NCI-H2196 treated with DMSO at 0.1 percent for 48 hours (cell line): ENCODE data around the gene ID4.

ENCODE experiments used
- DNase-seq: peaks from one replicate; lab custom pipeline; 2025; ENCODE audit not compliant: unreplicated experiment; lab: John Stamatoyannopoulos, UW

ID4 gene

DNA sequence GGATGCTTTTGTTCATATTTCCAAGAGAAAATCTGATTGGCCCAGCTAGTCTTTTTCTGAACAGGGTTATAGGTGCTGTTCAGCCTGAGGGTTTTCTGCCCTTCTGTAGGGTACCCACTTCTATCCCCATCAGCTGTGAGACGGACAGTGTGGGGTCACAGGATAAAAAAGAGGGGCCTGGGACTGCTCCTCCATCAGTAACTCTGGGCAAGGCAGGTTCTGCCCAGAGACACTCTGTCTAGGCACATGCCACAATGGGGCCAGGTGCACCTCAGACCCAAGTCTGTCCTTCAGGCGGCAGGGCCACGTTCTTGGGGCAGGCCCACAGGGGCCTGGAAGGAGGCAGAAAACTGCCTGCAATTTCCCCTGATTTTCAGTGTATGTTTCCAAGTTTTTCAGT lies 20.0 kb downstream of the ID4 start:
- no peak for DNase-seq

DNA sequence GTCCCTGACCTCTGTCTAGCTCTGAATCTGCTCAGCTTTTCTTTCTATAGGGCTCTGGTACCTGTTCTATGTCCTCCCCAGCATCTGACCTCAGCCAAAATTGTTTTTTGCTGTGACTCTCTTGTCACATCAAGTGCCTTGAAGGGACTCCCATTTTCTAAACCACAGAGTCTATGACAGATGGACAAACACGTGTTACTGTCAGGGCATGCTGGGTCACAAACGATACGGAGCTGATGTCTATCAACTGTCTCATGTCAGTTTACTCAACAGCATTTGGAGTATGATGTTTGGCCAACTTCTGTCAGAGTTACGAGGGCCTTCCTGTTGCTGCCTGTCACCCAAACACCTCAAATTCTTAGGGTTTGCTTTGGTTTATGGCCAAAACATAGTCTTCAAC lies 20.5 kb downstream of the ID4 start:
- DNase-seq: no peak

DNA sequence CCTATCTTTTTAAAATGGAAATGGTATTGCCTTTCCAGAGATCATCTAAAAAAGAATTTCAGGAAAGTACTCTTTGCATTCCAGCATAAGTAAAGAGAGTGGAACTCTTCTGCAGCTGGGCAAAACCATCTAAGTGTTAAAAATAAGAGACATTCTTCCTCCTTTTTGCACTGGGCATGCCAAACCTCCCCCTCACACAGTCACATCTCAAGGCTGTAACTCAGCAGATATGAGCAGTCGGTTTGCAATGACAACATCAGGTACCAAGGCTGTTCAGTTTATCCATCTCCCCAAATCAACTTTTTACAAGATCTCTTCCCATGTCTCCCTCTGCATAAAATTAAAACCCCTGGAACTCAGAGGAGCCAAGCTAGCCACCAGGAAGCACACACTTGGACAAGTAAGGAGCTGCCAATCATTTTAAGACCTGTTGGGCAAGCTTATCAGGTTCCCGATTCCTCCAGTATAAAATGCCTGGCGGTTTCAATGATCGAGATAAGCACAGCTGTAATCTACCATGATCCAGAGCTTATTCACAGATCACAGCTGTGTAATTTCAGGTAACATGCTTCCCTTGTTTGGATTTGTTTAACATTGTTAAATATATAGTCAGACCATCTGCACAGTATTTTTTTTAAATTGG lies 23.2 kb downstream of the ID4 start:
- DNase-seq: no peak

DNA sequence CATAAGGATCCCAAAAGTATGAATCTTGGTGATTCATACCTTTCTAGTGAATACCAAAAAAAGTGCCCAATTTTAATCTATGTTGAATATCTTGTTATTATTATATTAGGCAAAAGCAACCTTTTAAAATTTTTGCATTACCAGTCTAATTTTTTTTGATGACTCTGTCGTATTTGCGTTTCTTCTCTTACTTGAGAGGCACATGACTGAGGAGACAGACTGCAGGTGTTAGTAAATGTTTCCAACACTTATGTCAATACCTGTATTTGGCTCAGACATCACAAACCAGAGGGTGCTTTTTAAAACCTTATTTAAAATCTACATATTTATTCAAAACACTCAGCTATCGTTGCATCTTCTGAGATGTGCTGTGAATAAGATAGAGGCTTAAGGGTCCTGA lies 27.1 kb downstream of the ID4 start:
- DNase-seq: no peak

DNA sequence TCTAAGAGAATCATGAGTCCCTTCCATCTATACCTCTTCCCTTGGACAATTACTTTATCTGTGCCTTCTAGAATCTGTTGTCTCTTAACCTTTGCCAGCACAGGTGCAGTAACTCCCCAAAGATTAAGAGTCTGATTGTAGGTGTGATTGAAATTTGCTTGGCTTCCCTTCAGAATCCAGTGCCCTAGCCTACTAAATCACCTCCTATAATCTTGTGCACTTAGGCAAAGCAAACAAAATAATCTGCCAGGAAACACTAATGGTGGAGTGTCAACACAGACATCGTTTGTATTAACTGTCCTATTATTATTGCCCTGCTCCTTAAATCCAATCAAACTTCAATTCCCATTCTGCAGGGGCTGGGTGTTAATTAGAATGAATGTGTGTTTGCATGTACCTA lies 28.0 kb downstream of the ID4 start:
- DNase-seq: no peak

DNA sequence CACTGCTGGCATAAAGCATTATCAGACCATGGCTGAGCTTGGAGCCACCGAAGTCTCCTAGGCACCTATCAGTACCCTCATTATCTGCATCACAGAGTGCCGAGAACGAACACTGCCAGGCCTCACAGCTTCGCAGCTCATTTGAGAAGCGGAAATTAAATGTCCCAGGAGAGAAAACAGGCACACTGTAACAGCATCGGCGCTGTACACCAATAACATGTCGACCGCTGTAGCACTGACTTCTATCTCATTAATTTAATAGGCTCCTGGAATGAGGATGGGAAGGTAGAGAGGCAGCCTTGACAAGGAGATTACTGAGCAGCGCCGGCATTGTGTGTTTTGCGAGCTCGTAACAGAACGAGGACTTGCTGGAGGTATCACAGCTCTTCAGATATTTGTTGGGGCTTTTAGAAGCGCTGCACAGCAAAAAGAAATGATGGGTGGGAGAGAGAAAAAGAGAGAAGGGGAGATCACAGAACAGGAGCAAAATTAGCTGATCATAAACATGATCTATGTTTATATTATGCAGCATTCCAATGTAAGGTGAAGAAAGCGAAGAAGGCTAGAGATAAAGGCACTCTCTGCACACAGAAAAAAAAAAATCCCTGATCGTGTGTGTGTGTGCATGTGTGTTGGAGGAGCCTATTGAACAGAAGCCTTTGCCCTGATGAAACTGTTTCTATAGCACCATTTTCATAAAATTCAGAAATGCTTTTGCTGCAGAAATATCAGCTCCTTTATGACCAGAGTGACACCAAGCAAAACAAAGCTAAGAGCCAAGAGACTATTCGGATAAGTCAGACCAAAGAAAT lies 29.2 kb downstream of the ID4 start:
- no peak for DNase-seq

DNA sequence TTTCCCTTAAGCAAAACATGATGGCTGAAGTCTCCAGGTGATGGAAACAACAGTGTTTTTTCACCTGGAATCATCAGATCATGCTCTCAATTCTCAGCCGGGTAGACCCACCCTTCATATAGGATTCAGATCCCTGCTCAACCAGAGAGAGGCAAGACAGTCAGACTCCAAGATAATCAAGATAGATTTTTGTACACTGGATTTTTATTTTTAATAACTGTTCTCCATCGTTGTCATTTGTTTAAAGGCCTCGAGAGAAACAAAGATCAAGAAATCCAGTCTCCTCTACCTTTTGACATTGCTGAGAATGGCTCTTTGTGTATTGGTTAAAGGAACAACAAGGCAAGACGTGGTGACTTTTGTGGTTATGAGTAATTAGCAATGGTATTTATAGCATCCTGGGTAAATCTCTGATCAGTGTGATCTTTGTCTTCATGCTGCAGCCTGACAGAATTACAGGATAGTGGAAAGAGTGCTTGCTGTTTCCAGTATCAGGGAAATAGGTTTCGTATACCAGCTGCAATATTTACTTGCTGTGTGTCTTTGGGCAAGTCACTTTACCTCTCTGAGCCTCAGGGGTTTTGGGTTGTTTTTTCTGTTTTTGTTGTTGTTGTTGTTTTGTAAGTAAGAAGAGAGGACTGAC lies 29.9 kb downstream of the ID4 start:
- DNase-seq: no peak

DNA sequence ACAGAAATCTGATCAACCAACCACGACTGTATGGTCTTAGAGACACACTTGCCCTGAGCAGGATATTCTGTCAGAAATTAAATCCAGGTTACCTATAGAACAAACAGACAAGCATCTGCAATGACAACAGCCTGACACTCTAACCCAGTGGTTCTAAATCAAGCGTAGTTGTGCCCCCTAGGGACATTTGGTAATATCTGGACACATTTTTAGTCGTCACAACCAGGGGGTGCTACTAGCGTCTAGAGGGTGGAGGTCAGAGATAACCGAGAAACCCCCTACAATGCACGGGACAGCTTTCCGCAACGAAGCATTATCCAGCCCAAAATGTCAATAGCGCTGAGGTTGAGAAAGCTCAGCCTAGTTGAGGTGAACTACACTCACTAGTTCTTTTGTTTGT lies 32.3 kb downstream of the ID4 start:
- no peak for DNase-seq

DNA sequence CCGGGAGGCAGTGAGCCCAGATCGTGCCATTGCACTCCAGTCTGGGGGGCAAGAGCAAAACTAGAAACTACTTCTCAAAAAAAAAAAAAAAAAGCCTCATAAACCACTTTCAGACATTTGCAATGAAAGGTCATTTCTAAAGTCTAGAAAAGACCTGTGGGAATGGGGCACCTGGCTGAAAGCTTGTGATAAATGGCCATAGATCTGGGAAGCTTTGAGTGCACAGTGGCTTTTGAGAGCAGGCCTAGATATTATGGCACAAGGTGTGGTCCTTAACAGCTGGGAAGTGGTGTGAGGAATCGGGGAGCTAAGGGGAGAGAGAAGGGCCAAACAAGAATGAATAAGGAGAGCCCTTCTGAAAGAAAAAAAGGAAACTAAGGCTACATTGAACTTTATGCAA lies 33.2 kb downstream of the ID4 start:
- DNase-seq: no peak

DNA sequence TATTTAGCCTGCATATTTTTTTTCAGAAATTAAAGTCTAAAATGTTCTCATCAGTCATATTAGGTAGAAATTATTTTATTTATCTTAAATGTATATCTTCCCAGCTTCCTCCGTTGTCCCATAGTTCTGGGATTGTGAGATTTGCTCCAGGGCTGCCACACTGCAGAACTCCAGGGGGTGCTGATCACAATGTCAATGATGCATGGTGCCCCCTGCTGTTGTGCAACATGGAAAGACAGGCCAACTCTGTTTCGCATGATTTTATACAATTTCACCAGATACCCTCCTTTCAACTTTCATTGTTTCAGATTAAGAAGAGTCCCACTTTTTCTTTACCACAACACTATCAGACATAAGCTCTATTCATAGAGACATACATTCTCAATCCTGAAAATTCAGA lies 35.9 kb downstream of the ID4 start:
- DNase-seq: no peak

DNA sequence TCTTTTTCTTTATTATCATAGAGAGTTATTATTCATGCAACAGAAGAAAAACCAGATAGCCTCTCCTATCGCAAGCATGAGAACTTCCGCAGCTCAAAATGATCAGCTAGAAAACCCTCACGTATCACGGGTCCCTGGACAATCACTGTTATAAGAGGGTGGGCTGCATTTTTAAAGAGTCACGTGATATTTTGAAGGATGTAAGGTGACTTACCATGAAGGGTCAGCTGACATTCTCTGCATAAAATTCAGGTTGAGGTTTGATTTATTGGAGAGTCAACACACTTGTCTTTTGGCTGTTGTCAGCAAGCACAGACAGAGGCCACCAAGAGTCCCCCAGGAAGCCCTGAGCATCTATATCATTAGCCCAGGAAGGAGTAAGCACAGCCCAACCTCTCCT lies 39.5 kb downstream of the ID4 start:
- no peak for DNase-seq

DNA sequence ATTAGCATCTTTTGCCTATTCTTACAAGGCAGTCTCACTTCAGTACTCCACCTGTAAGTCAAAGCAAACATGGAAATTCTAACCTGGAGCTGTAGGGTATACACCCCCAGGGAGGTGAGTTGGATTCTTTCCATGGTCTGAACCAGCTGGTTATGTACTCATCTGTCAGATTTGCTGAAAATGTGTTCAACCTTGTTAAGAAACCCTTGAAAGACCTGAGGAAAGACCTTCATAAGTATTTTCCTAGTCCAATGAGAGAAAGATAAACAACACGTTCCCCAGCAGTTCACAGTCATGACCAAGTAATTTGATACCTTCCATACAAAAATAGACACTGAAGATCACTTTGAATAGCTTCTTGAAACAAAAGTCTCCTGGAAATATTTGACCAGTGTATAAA lies 42.5 kb downstream of the ID4 start:
- peak; percentile 69 for DNase-seq

DNA sequence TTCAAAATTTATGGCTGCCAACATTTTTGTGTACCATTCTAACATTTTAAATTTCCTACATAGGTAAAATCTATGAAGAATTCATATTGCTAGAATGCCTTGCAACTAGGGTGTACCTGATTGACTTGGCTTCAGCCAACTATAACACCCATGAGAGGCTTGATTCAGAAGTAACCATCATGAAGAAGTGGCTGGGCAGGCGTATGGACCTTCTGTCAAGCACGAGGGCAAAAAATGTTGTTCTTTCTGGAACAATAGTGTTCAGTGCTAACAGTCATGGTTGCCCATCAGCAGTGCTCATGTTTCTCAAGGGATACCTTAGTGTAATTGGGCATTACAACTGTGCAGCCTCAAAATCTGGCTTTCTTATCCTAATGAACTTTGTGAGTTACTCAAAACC lies 42.9 kb downstream of the ID4 start:
- DNase-seq: no peak

DNA sequence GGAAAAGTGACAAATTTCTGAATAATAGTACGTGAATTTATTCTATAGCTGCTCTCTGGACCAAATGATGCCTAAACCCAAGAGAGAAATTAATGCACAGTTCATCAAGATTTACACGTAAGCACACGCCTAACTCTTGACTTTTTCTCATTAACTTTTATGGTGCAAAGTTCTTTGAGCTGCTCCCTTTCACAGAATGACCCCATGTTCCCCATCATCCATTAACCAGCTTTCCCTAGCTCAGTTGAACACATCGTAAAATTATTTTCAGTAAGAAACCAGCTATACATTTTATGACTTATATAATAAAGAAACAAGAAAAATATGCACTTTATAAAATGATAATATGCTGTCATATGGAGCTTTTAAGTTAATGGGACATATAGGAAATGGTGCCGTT lies 54.3 kb downstream of the ID4 start:
- no peak for DNase-seq
